Activated CD8-positive, alpha-beta T cell treated with anti-CD3 and anti-CD28 coated beads, Interleukin-2, amount 10 ng/mL, durations not matched to agents 7 days and 5 days (primary cell): ENCODE results near the gene HMGN4. TPM values are rescaled to one million over a fixed set of nuclear protein-coding genes. Genes with fewer than 3 reads are reported as not detected.
A peak's percentile ranks its signal among the peaks of the same experiment; 100 is the strongest.
"Not testable (repeated sequence)": the region's sequence is repeated elsewhere in the genome, so short reads cannot be mapped to it uniquely, and the experiment has no call there.

Experiments used
- ATAC-seq: fragments of 150-1000 bp; cut with Tn5 transposase; one replicate; pipeline ENCODE4 v1.10.0; 2021; ENCODE audit warnings: moderate library complexity
- CTCF ChIA-PET: fragments of 350-600 bp; sonication (Branson Sonifier 250); formaldehyde crosslinking; loops from one replicate; lab custom pipeline; 2021; ENCODE audit warnings: antibody characterized with exemption; lab: Charles Lee
- POLR2A ChIA-PET: fragments of 350-600 bp; sonication (Branson Sonifier 250); formaldehyde crosslinking; loops from one replicate; lab custom pipeline; 2021; ENCODE audit warnings: antibody characterized with exemption; lab: Charles Lee
- DNase-seq: peaks from one replicate; pipeline ENCODE4 v3.0.0-alpha.2; 2020
- H3K27ac Mint-ChIP-seq: one replicate; pipeline ENCODE4 v1.8.0; 2021; ENCODE audit warnings: mild to moderate bottlenecking, mixed read lengths
- H3K27me3 Mint-ChIP-seq: one replicate; pipeline ENCODE4 v1.8.0; 2021; ENCODE audit warnings: low read depth, mixed read lengths
- H3K36me3 Mint-ChIP-seq: one replicate; pipeline ENCODE4 v1.8.0; 2021; ENCODE audit warnings: low read depth, mixed read lengths
- H3K4me1 Mint-ChIP-seq: one replicate; pipeline ENCODE4 v1.8.0; 2021; ENCODE audit warnings: low read depth, mixed read lengths
- H3K4me3 Mint-ChIP-seq: one replicate; pipeline ENCODE4 v1.8.0; 2021; ENCODE audit warnings: mild to moderate bottlenecking, mixed read lengths
- H3K9me3 Mint-ChIP-seq: one replicate; pipeline ENCODE4 v1.8.0; 2022; ENCODE audit warnings: mixed read lengths; ENCODE audit not compliant: insufficient read depth
- total RNA-seq, 2 experiments: library from RNA; stranded (reverse); gene quantifications; one replicate each; pipeline ENCODE4 v1.2.3, GENCODE V29; 2021

HMGN4 gene
- total RNA-seq, 2 experiments from 2014 or later, result 80.8 to 84.9 TPM

GRCh38 chr6:26502626-26503025 is 35.5 kb upstream of the HMGN4 start:
- ChIA-PET POLR2A (interaction anchor here (1.6 kb wide), 1 partner anchor 28 kb away, joined by 4 read pairs; no protein-coding TSS in a partner anchor), CTCF (interaction anchor here (4.0 kb wide), 1 partner anchor 161 kb away, joined by 16 read pairs; no protein-coding TSS in a partner anchor)
- no peaks in the 10 kb centered on the region for H3K36me3 Mint-ChIP-seq
- no peak for DNase-seq
- H3K4me1 Mint-ChIP-seq, result peaks cover 20% of the 10 kb centered on the region
- peaks cover 33% of the 10 kb centered on the region for H3K27me3 Mint-ChIP-seq
- no peak overlapping the region for H3K27ac Mint-ChIP-seq
- H3K4me3 Mint-ChIP-seq, result no peak overlapping the region
- H3K9me3 Mint-ChIP-seq, result no peaks in the 10 kb centered on the region
- ATAC-seq, result no peak

GRCh38 chr6:26507658-26508057 is 30.5 kb upstream of the HMGN4 start:
- ATAC-seq (no peak), DNase-seq (no peak)
- H3K4me3 Mint-ChIP-seq, result no peak overlapping the region
- no peaks in the 10 kb centered on the region for H3K4me1 Mint-ChIP-seq
- H3K27me3 Mint-ChIP-seq, result peaks cover 12% of the 10 kb centered on the region
- H3K36me3 Mint-ChIP-seq, result no peaks in the 10 kb centered on the region
- H3K9me3 Mint-ChIP-seq, result no peaks in the 10 kb centered on the region
- ChIA-PET CTCF (no interaction called here), POLR2A (no interaction called here)
- H3K27ac Mint-ChIP-seq, result no peak overlapping the region

- H3K36me3 Mint-ChIP-seq, H3K4me1 Mint-ChIP-seq, POLR2A ChIA-PET, H3K4me3 Mint-ChIP-seq, H3K27ac Mint-ChIP-seq, DNase-seq, ATAC-seq, H3K9me3 Mint-ChIP-seq, H3K27me3 Mint-ChIP-seq: not testable (repeated sequence)
- CTCF ChIA-PET, result interaction anchor here (1.2 kb wide), 1 partner anchor 169 kb away, joined by 3 read pairs; no protein-coding TSS in a partner anchor
Measured at GRCh38 chr6:26511033-26511432, 27.1 kb upstream of the HMGN4 start.

- ChIA-PET POLR2A (interaction anchor here (1.0 kb wide), 1 partner anchor 11 kb away, joined by 3 read pairs; no protein-coding TSS in a partner anchor), CTCF (no interaction called here)
- no peak overlapping the region for H3K27ac Mint-ChIP-seq
Measured at GRCh38 chr6:26514984-26515383, 23.2 kb upstream of the HMGN4 start.

GRCh38 chr6:26516481-26517427 is 21.4 kb upstream of the HMGN4 start:
- Mint-ChIP-seq H3K27ac (no peak overlapping the region), H3K4me3 (no peak overlapping the region), H3K4me1 (peaks cover 12% of the 10 kb centered on the region), H3K27me3 (peaks cover 8% of the 10 kb centered on the region), H3K9me3 (no peaks in the 10 kb centered on the region), H3K36me3 (peaks cover 2% of the 10 kb centered on the region)
- POLR2A ChIA-PET, result interaction anchor here (0.6 to 0.7 kb wide), 2 partner anchors 71 to 101 kb away, joined by 3 to 6 read pairs; no protein-coding TSS in a partner anchor
- CTCF ChIA-PET, result interaction anchor here (1.3 kb wide), 1 partner anchor 20 kb away, joined by 3 read pairs; no protein-coding TSS in a partner anchor
- DNase-seq (no peak), ATAC-seq (no peak)

More at GRCh38 chr6:26514984-26515383, 23.2 kb upstream of the HMGN4 start:
- no peaks in the 10 kb centered on the region for H3K9me3 Mint-ChIP-seq
- H3K36me3 Mint-ChIP-seq, result no peaks in the 10 kb centered on the region
- peaks cover 7% of the 10 kb centered on the region for H3K27me3 Mint-ChIP-seq
- peaks cover 3% of the 10 kb centered on the region for H3K4me1 Mint-ChIP-seq
- ATAC-seq (no peak), DNase-seq (no peak)
- no peak overlapping the region for H3K4me3 Mint-ChIP-seq

- Mint-ChIP-seq H3K9me3 (no peaks in the 10 kb centered on the region), H3K4me3 (no peak overlapping the region), H3K27me3 (peaks cover 8% of the 10 kb centered on the region), H3K36me3 (peaks cover 2% of the 10 kb centered on the region), H3K4me1 (peaks cover 30% of the 10 kb centered on the region), H3K27ac (no peak overlapping the region)
- DNase-seq (no peak), ATAC-seq (no peak)
- ChIA-PET POLR2A (interaction anchor here (1.0 to 3.5 kb wide), 3 partner anchors 18 to 46 kb away, joined by 4 to 17 read pairs (median 6); partner anchors contain the start of gene HMGN4), CTCF (interaction anchor here (0.9 to 1.6 kb wide), 2 partner anchors 18 to 193 kb away, joined by 3 to 4 read pairs; no protein-coding TSS in a partner anchor)
Measured at GRCh38 chr6:26519359-26519758, 18.8 kb upstream of the HMGN4 start.

GRCh38 chr6:26520237-26520849 is 17.8 kb upstream of the HMGN4 start:
- peaks cover 2% of the 10 kb centered on the region for H3K36me3 Mint-ChIP-seq
- peak overlapping the region; percentile 91 for H3K27ac Mint-ChIP-seq
- peak; percentile 28 for ATAC-seq
- DNase-seq, result no peak
- peak overlapping the region; percentile 75 for H3K4me3 Mint-ChIP-seq
- CTCF ChIA-PET, result interaction anchor here (0.6 to 1.5 kb wide), 4 partner anchors 11 to 46 kb away, joined by 3 to 4 read pairs (median 4); no protein-coding TSS in a partner anchor
- H3K9me3 Mint-ChIP-seq, result no peaks in the 10 kb centered on the region
- POLR2A ChIA-PET, result interaction anchor here (0.6 to 3.6 kb wide), 5 partner anchors 12 to 247 kb away, joined by 3 to 17 read pairs (median 6); partner anchors contain the start of gene HMGN4
- H3K27me3 Mint-ChIP-seq, result peaks cover 6% of the 10 kb centered on the region
- peaks cover 30% of the 10 kb centered on the region for H3K4me1 Mint-ChIP-seq

GRCh38 chr6:26520850-26521599 is 17.1 kb upstream of the HMGN4 start:
- H3K36me3 Mint-ChIP-seq, result peaks cover 2% of the 10 kb centered on the region
- DNase-seq, result peak; percentile 91
- CTCF ChIA-PET, result interaction anchor here (0.6 to 1.9 kb wide), 4 partner anchors 12 to 47 kb away, joined by 3 to 5 read pairs (median 4); no protein-coding TSS in a partner anchor
- H3K27ac Mint-ChIP-seq, result peak overlapping the region; percentile 93
- ATAC-seq, result peak; percentile 80
- H3K9me3 Mint-ChIP-seq, result no peaks in the 10 kb centered on the region
- POLR2A ChIA-PET, result interaction anchor here (1.0 to 3.6 kb wide), 4 partner anchors 12 to 47 kb away, joined by 3 to 17 read pairs (median 10); partner anchors contain the start of gene HMGN4
- peaks cover 30% of the 10 kb centered on the region for H3K4me1 Mint-ChIP-seq
- peaks cover 2% of the 10 kb centered on the region for H3K27me3 Mint-ChIP-seq
- H3K4me3 Mint-ChIP-seq, result peak overlapping the region; percentile 80

- peak overlapping the region; percentile 80 for H3K4me3 Mint-ChIP-seq
- POLR2A ChIA-PET, result interaction anchor here (1.0 to 3.6 kb wide), 4 partner anchors 11 to 47 kb away, joined by 3 to 17 read pairs (median 10); partner anchors contain the start of gene HMGN4
Measured at GRCh38 chr6:26521600-26522391, 16.4 kb upstream of the HMGN4 start.

More at GRCh38 chr6:26521600-26522391, 16.4 kb upstream of the HMGN4 start:
- no peaks in the 10 kb centered on the region for H3K9me3 Mint-ChIP-seq
- CTCF ChIA-PET, result interaction anchor here (1.5 to 1.9 kb wide), 2 partner anchors 13 to 15 kb away, joined by 4 to 5 read pairs; no protein-coding TSS in a partner anchor
- peak overlapping the region; percentile 93 for H3K27ac Mint-ChIP-seq
- H3K27me3 Mint-ChIP-seq, result peaks cover 2% of the 10 kb centered on the region
- H3K4me1 Mint-ChIP-seq, result peaks cover 30% of the 10 kb centered on the region
- peak; percentile 82 for ATAC-seq
- DNase-seq, result peak; percentile 72
- H3K36me3 Mint-ChIP-seq, result peaks cover 2% of the 10 kb centered on the region
